Kidney (tissue), 14 donors: ENCODE results near the gene VSTM4. TPM values are rescaled to one million over a fixed set of nuclear protein-coding genes. Genes with fewer than 3 reads are reported as not detected.

Source experiments
- DNase-seq, 5 donors: peaks; one replicate each; pipeline ENCODE4 v3.0.0-alpha.2; 2013 to 2020
- FAIRE-seq: peaks from 2 replicates; lab custom pipeline; 2012; peaks lifted over from hg19 to GRCh38; lab: Jason Lieb, UNC
- H3K27ac ChIP-seq, 2 donors: one replicate each; pipeline ENCODE4 v1.7.0; 2013; ENCODE audit warnings: low read depth in 2 of 2, low read length in 2 of 2, inconsistent platforms in 1 of 2
- H3K27me3 ChIP-seq: one replicate; pipeline ENCODE4 v1.7.1; 2013; ENCODE audit warnings: low read length, inconsistent platforms; ENCODE audit not compliant: control insufficient read depth, insufficient read depth
- H3K36me3 ChIP-seq, 3 donors: one replicate each; pipeline versions ENCODE4 v1.7.0 to v1.7.1; 2013; ENCODE audit warnings: low read length in 3 of 3, control low read depth in 1 of 3, inconsistent platforms in 1 of 3; ENCODE audit not compliant: insufficient read depth in 3 of 3, control insufficient read depth in 2 of 3
- H3K4me1 ChIP-seq, 3 donors: one replicate each; pipeline versions ENCODE4 v1.7.0 to v1.7.1; 2013; ENCODE audit warnings: low read length in 3 of 3, inconsistent platforms in 1 of 3, low read depth in 1 of 3; ENCODE audit not compliant: control insufficient read depth in 2 of 3, insufficient read depth in 2 of 3
- H3K4me3 ChIP-seq, 3 donors: one replicate each; pipeline versions ENCODE4 v1.7.0 to v1.8.1; 2013; ENCODE audit warnings: low read length in 3 of 3, control low read depth in 1 of 3, inconsistent platforms in 1 of 3
- H3K9ac ChIP-seq, 3 donors: one replicate each; pipeline versions ENCODE4 v1.7.0 to v1.7.1; 2013; ENCODE audit warnings: low read length in 3 of 3, control low read depth in 1 of 3, inconsistent platforms in 1 of 3
- H3K9me3 ChIP-seq, 3 donors: one replicate each; pipeline versions ENCODE4 v1.7.0 to v1.7.1; 2013; ENCODE audit warnings: low read length in 3 of 3, control low read depth in 1 of 3, inconsistent platforms in 1 of 3; ENCODE audit not compliant: control insufficient read depth in 2 of 3, insufficient read depth in 1 of 3
- intact Hi-C: fragments of 100-400 bp; cut with DNase I; formaldehyde crosslinking; loops from one replicate; pipeline ENCODE4 v1.11.1; 2022
- polyA plus RNA-seq: library from polyadenylated mRNA; stranded (reverse); fragments of 350-450 nt; fragmentation: Illumina TruSeq; extraction: RNeasy Lipid Tissue Mini Kit (QIAGEN cat#74804); gene quantifications from one replicate; pipeline ENCODE4 v1.2.3, GENCODE V29; 2014; ENCODE audit warnings: low read depth, low replicate concordance; ENCODE audit not compliant: insufficient read depth
- total RNA-seq: library from RNA; stranded (reverse); fragmentation: NEBNext Ultra II Directional; extraction: Animal tissue kit (Norgen Biotek cat#: 25700); gene quantifications from one replicate; pipeline ENCODE4 v1.2.1, GENCODE V29; 2021
- TF ChIP-seq, protein P1 (sequence below): IDR thresholded peaks from 3 replicates; pipeline ENCODE4 v1.5.1; 2012; ENCODE audit warnings: mild to moderate bottlenecking, moderate library complexity, borderline replicate concordance; ENCODE audit not compliant: insufficient read depth; ENCODE audit errors: extremely low read depth
- donor health status: control.
- donor health status: control.
- donor health status: control.
- donor health status: control.
- donor health status: control.
- donor health status: DM: yes; HTN: yes; CAD: no.
- donor health status: Normal renal cell carcinoma (clear cell type).

The VSTM4 gene
- total and polyA plus RNA-seq, 2 donors from 2014 or later = 7.4 to 8.5 TPM

GRCh38 chr10:49008505-49009198 lies 106.7 kb downstream of the VSTM4 start:
- Histone ChIP-seq H3K9ac (no peak overlapping the region), H3K9me3 (no peaks in the 10 kb centered on the region), H3K4me3 (no peak overlapping the region), H3K27me3 (no peaks in the 10 kb centered on the region), H3K27ac (peak overlapping the region in 1 of 2 donors; percentile 41), H3K36me3 (no peaks in the 10 kb centered on the region), H3K4me1 (peaks cover 0 to 6% (median 0%) of the 10 kb centered on the region in 3 donors)
- TF ChIP-seq, protein P1, sequence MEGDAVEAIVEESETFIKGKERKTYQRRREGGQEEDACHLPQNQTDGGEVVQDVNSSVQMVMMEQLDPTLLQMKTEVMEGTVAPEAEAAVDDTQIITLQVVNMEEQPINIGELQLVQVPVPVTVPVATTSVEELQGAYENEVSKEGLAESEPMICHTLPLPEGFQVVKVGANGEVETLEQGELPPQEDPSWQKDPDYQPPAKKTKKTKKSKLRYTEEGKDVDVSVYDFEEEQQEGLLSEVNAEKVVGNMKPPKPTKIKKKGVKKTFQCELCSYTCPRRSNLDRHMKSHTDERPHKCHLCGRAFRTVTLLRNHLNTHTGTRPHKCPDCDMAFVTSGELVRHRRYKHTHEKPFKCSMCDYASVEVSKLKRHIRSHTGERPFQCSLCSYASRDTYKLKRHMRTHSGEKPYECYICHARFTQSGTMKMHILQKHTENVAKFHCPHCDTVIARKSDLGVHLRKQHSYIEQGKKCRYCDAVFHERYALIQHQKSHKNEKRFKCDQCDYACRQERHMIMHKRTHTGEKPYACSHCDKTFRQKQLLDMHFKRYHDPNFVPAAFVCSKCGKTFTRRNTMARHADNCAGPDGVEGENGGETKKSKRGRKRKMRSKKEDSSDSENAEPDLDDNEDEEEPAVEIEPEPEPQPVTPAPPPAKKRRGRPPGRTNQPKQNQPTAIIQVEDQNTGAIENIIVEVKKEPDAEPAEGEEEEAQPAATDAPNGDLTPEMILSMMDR = no peak
- no peak for DNase-seq
- no peak for FAIRE-seq
- intact Hi-C loops = no loop called here

GRCh38 chr10:49008091-49008490 lies 107.2 kb downstream of the VSTM4 start:
- Histone ChIP-seq H3K36me3 (no peaks in the 10 kb centered on the region), H3K9me3 (no peaks in the 10 kb centered on the region), H3K9ac (no peak overlapping the region), H3K4me3 (no peak overlapping the region), H3K4me1 (peaks cover 0 to 6% (median 0%) of the 10 kb centered on the region in 3 donors), H3K27ac (no peak overlapping the region), H3K27me3 (no peaks in the 10 kb centered on the region)
- intact Hi-C loops = no loop called here
- TF ChIP-seq, protein P1 = no peak
- DNase-seq (no peak), FAIRE-seq (no peak)

GRCh38 chr10:49007129-49007528 lies 108.2 kb downstream of the VSTM4 start:
- DNase-seq (no peak), FAIRE-seq (no peak)
- Histone ChIP-seq H3K9ac (no peak overlapping the region), H3K4me1 (peaks cover 0 to 6% (median under 1%) of the 10 kb centered on the region in 3 donors), H3K27me3 (no peaks in the 10 kb centered on the region), H3K9me3 (no peaks in the 10 kb centered on the region), H3K4me3 (no peak overlapping the region), H3K36me3 (no peaks in the 10 kb centered on the region), H3K27ac (no peak overlapping the region)
- TF ChIP-seq, protein P1 = no peak
- intact Hi-C loops = no loop called here
